Frontal cortex (tissue), 4 donors: ENCODE data around the gene AFF3. TPM values are rescaled to one million over a fixed set of nuclear protein-coding genes. Genes with fewer than 3 reads are reported as not detected.

Experiments
- DNase-seq, 2 donors: peaks; one replicate each; pipeline ENCODE4 v3.0.0; 2012; ENCODE audit warnings: low spot score in 2 of 2
- FAIRE-seq: peaks from 2 replicates; lab custom pipeline; 2012; peaks lifted over from hg19 to GRCh38; lab: Jason Lieb, UNC
- total RNA-seq: library from RNA; depleted of rRNA; stranded (reverse); fragments of >200 nt; gene quantifications from one replicate; pipeline ENCODE4 v1.2.3, GENCODE V29; 2014
- donor health status: control.
- donor health status: control.
- donor health status: control.

AFF3 gene
- total RNA-seq, 1 donor from 2014 or later: 56.7 TPM

GRCh38 chr2:99641999-99642398 lies 500.4 kb downstream of the AFF3 start:
- FAIRE-seq (no peak), DNase-seq (no peak)

- FAIRE-seq (no peak), DNase-seq (no peak)
These were observed 501.7 kb downstream of the AFF3 start for GRCh38 chr2:99640635-99641151.

GRCh38 chr2:99638791-99639190 lies 503.6 kb downstream of the AFF3 start:
- FAIRE-seq: no peak
- no peak for DNase-seq

GRCh38 chr2:99637159-99637697 lies 505.2 kb downstream of the AFF3 start:
- FAIRE-seq (no peak), DNase-seq (no peak)

GRCh38 chr2:99636144-99637034 lies 506.0 kb downstream of the AFF3 start:
- no peak for FAIRE-seq
- DNase-seq: peak in 1 of 2 donors; percentile 39

GRCh38 chr2:99635710-99636109 lies 506.7 kb downstream of the AFF3 start:
- DNase-seq (no peak), FAIRE-seq (no peak)

- FAIRE-seq (no peak), DNase-seq (no peak)
These were observed 508.2 kb downstream of the AFF3 start for GRCh38 chr2:99634234-99634633.

GRCh38 chr2:99631700-99632099 lies 510.7 kb downstream of the AFF3 start:
- no peak for FAIRE-seq

GRCh38 chr2:99629320-99629719 lies 513.1 kb downstream of the AFF3 start:
- no peak for FAIRE-seq
- DNase-seq: no peak

More at GRCh38 chr2:99631700-99632099, 510.7 kb downstream of the AFF3 start:
- DNase-seq: no peak

GRCh38 chr2:99626158-99626557 lies 516.2 kb downstream of the AFF3 start:
- no peak for FAIRE-seq
- DNase-seq: no peak

- DNase-seq (no peak), FAIRE-seq (no peak)
These were observed 517.7 kb downstream of the AFF3 start for GRCh38 chr2:99624677-99625076.

- DNase-seq (no peak), FAIRE-seq (no peak)
These were observed 518.8 kb downstream of the AFF3 start for GRCh38 chr2:99623613-99624012.

- DNase-seq: no peak
- no peak for FAIRE-seq
These were observed 519.4 kb downstream of the AFF3 start for GRCh38 chr2:99623035-99623434.

GRCh38 chr2:99622534-99622933 lies 519.9 kb downstream of the AFF3 start:
- FAIRE-seq (no peak), DNase-seq (no peak)

GRCh38 chr2:99621774-99622173 lies 520.6 kb downstream of the AFF3 start:
- FAIRE-seq (no peak), DNase-seq (no peak)

GRCh38 chr2:99621106-99621505 lies 521.3 kb downstream of the AFF3 start:
- DNase-seq (no peak), FAIRE-seq (no peak)

GRCh38 chr2:99619151-99619550 lies 523.2 kb downstream of the AFF3 start:
- DNase-seq: no peak

GRCh38 chr2:99618579-99619097 lies 523.8 kb downstream of the AFF3 start:
- FAIRE-seq (no peak), DNase-seq (no peak)

More at GRCh38 chr2:99619151-99619550, 523.2 kb downstream of the AFF3 start:
- FAIRE-seq: no peak

- no peak for FAIRE-seq
- DNase-seq: no peak
These were observed 524.6 kb downstream of the AFF3 start for GRCh38 chr2:99617811-99618210.

- no peak for DNase-seq
- FAIRE-seq: no peak
These were observed 527.1 kb downstream of the AFF3 start for GRCh38 chr2:99615247-99615771.

- DNase-seq (no peak), FAIRE-seq (no peak)
These were observed 528.4 kb downstream of the AFF3 start for GRCh38 chr2:99613980-99614379.
